Measurements from ENCODE around the gene MICU1. TPM values are rescaled to one million over a fixed set of nuclear protein-coding genes. Genes with fewer than 3 reads are reported as not detected.

MICU1 gene
- total RNA-seq, 2 experiments from 2014 or later, result 9.4 to 12.1 TPM

DNA sequence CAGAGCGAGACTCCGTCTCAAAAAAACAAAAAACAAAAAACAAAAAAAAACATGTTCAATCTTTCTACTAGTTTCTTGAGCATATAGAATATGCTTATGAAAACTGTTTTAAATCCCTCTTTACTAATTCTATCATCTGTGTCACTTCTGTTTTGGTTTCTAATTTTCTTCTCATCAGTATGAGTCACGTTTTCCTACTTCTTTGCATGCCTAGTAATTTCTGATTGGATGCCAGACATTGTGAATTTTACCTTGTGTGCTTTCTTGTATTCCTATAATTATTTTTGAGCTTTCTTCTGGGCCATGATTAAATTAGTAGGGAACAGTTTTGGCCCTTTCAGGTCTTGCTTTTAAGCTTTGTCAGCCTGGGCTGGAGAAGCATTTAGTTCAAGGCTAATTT, 9.9 kb downstream of the MICU1 start:
- DNase-seq, result no peak
- H3K36me3 Mint-ChIP-seq (ENCODE audit: low read depth), result peaks cover 38% of the 10 kb centered on the region
- intact Hi-C loops (cut with DNase I, micrococcal nuclease), result no loop called here
- Histone ChIP-seq H3K4me3 (ENCODE audit: low read length) (no peak overlapping the region), H3K4me1 (ENCODE audit: insufficient read depth, low read length) (no peaks in the 10 kb centered on the region), H3K36me3 (ENCODE audit: insufficient read depth, low read length) (no peaks in the 10 kb centered on the region), H3K27me3 (ENCODE audit: control insufficient read depth in 1 of 2, insufficient read depth in 2 of 2, low read length in 2 of 2) (no peaks in the 10 kb centered on the region), H3K9me3 (ENCODE audit: control insufficient read depth in 1 of 2, insufficient read depth in 1 of 2, low read length in 2 of 2) (peaks cover 8 to 9% of the 10 kb centered on the region in 2 experiments), H3K27ac (ENCODE audit: low read depth in 1 of 2, low read length in 2 of 2) (no peak overlapping the region)
- H3K4me1 Mint-ChIP-seq (ENCODE audit: low read depth), result peaks cover 14% of the 10 kb centered on the region
- CTCF ChIA-PET, result no interaction called here
- no peak overlapping the region for H3K27ac Mint-ChIP-seq
- TF ChIP-seq, protein P1, sequence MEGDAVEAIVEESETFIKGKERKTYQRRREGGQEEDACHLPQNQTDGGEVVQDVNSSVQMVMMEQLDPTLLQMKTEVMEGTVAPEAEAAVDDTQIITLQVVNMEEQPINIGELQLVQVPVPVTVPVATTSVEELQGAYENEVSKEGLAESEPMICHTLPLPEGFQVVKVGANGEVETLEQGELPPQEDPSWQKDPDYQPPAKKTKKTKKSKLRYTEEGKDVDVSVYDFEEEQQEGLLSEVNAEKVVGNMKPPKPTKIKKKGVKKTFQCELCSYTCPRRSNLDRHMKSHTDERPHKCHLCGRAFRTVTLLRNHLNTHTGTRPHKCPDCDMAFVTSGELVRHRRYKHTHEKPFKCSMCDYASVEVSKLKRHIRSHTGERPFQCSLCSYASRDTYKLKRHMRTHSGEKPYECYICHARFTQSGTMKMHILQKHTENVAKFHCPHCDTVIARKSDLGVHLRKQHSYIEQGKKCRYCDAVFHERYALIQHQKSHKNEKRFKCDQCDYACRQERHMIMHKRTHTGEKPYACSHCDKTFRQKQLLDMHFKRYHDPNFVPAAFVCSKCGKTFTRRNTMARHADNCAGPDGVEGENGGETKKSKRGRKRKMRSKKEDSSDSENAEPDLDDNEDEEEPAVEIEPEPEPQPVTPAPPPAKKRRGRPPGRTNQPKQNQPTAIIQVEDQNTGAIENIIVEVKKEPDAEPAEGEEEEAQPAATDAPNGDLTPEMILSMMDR (IDR thresholded peaks at IDR 0.05), result no peak
- no peaks in the 10 kb centered on the region for H3K27me3 Mint-ChIP-seq
- H3K4me3 Mint-ChIP-seq, result no peak overlapping the region
- no peak for ATAC-seq (ENCODE audit: poor library complexity)
- POLR2A ChIA-PET, result no interaction called here
- H3K9me3 Mint-ChIP-seq, result peaks cover 3% of the 10 kb centered on the region

DNA sequence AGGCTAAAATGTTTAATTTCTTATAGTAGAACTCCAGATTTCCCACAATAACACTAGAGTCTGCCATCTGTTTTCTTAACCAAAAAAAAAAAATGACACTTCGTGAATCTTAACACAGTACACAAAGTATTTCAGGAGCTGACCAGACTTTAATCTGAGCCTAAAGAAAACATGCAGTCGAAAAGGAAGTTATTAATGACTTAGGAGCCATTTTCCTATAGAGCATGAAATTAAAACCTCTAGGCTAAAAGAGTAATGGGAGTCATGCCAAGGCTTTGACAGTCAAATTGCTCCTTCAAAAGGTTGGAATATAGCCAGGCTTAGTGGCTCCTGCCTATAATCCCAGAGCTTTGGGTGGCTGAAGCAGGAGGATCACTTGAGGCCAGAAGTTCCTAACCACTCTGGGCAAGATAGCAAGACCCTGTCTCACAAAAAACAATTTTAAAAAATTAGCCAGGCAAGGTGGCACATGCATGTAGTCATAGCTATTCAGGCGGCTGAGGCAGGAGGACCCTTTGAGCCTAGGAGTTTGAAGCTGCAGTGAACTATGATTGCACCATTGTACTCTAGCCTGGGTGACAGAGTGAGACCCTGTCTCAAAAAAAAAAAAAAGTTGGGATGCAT, 13.6 kb downstream of the MICU1 start:
- peaks cover 8 to 9% of the 10 kb centered on the region in 2 experiments for H3K9me3 ChIP-seq (ENCODE audit: control insufficient read depth in 1 of 2, insufficient read depth in 1 of 2, low read length in 2 of 2)
- Mint-ChIP-seq H3K4me1 (ENCODE audit: low read depth) (peaks cover 17% of the 10 kb centered on the region), H3K4me3 (no peak overlapping the region), H3K27ac (no peak overlapping the region), H3K36me3 (ENCODE audit: low read depth) (peaks cover 44% of the 10 kb centered on the region), H3K9me3 (peaks cover 3% of the 10 kb centered on the region), H3K27me3 (no peaks in the 10 kb centered on the region)
- H3K4me1 ChIP-seq (ENCODE audit: insufficient read depth, low read length), result no peaks in the 10 kb centered on the region
- no peak overlapping the region for H3K27ac ChIP-seq (ENCODE audit: low read depth in 1 of 2, low read length in 2 of 2)
- H3K4me3 ChIP-seq (ENCODE audit: low read length), result no peak overlapping the region
- no peaks in the 10 kb centered on the region for H3K36me3 ChIP-seq (ENCODE audit: insufficient read depth, low read length)
- DNase-seq (no peak), ATAC-seq (ENCODE audit: poor library complexity) (no peak)
- ChIA-PET CTCF (no interaction called here), POLR2A (interaction anchor here (0.6 to 2.6 kb wide), 3 partner anchors 12 to 247 kb away, joined by 3 to 6 read pairs (median 3); no protein-coding TSS in a partner anchor)
- no peaks in the 10 kb centered on the region for H3K27me3 ChIP-seq (ENCODE audit: control insufficient read depth in 1 of 2, insufficient read depth in 2 of 2, low read length in 2 of 2)
- TF ChIP-seq, protein P1 (IDR thresholded peaks at IDR 0.05), result no peak
- intact Hi-C loops (cut with DNase I, micrococcal nuclease), result no loop called here

DNA sequence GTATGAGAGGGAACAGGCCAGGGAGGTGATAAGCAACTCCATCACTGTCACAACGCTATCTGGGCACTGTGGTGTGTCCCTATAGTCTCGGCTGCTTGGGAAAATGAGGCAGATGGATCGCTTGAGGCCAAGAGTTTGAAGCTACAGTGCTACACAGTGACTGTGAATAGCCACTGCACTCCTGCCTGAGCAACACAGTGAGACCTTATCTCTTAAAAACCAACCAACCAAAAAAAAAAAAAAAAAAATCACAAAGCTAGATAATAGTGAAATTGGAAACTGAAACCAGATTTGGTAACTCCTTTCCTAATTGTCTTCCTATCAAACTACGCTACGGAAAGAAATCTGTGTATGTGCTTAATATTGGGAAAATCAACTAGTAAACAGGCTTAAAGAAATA, 14.1 kb downstream of the MICU1 start:
- peaks cover 39% of the 10 kb centered on the region for H3K36me3 Mint-ChIP-seq (ENCODE audit: low read depth)
- intact Hi-C loops (cut with DNase I, micrococcal nuclease), result no loop called here
- Histone ChIP-seq H3K27me3 (ENCODE audit: control insufficient read depth in 1 of 2, insufficient read depth in 2 of 2, low read length in 2 of 2) (no peaks in the 10 kb centered on the region), H3K4me3 (ENCODE audit: low read length) (no peak overlapping the region), H3K36me3 (ENCODE audit: insufficient read depth, low read length) (no peaks in the 10 kb centered on the region), H3K4me1 (ENCODE audit: insufficient read depth, low read length) (no peaks in the 10 kb centered on the region), H3K27ac (ENCODE audit: low read depth in 1 of 2, low read length in 2 of 2) (no peak overlapping the region), H3K9me3 (ENCODE audit: control insufficient read depth in 1 of 2, insufficient read depth in 1 of 2, low read length in 2 of 2) (peaks cover 8 to 9% of the 10 kb centered on the region in 2 experiments)
- peaks cover 17% of the 10 kb centered on the region for H3K4me1 Mint-ChIP-seq (ENCODE audit: low read depth)
- H3K27me3 Mint-ChIP-seq, result no peaks in the 10 kb centered on the region
- TF ChIP-seq, protein P1 (IDR thresholded peaks at IDR 0.05), result no peak
- no peak overlapping the region for H3K27ac Mint-ChIP-seq
- H3K4me3 Mint-ChIP-seq, result no peak overlapping the region
- ChIA-PET CTCF (no interaction called here), POLR2A (interaction anchor here (0.7 to 2.6 kb wide), 2 partner anchors 12 to 54 kb away, joined by 3 to 6 read pairs; no protein-coding TSS in a partner anchor)
- no peak for ATAC-seq (ENCODE audit: poor library complexity)
- DNase-seq, result no peak
- H3K9me3 Mint-ChIP-seq, result peaks cover 3% of the 10 kb centered on the region
